Measurements from ENCODE around the gene MTIF2.
"Not testable (repeated sequence)": the region's sequence is repeated elsewhere in the genome, so short reads cannot be mapped to it uniquely, and the experiment has no call there.

Gene MTIF2

DNA sequence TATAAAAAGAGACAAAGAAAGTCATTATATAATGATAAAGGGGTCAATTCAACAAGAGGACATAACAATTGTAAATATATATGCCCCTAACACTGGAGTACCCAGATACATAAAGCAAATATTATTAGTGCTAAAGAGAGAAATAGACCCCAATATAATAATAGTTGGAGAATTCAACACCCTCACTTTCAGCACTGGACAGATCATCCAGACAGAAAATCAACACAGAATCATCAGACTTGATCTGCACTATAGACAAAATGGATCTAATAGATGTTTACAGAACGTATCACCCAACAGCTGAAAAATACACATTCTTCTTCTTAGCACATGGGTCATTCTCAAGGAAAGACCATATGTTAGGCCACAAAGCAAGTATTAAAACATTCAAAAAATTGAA, 68.6 kb downstream of the MTIF2 start:
- DNase-seq (ENCODE audit: low spot score): no peak
- TF ChIP-seq CTCF (conservative IDR thresholded peaks at IDR 0.05; ENCODE audit: low read depth): no peak
- ChIA-PET POLR2A (ENCODE audit: low non-redundant PET) (no interaction called here), CTCF (no interaction called here)
- no peak overlapping the region for H3K27ac ChIP-seq

DNA sequence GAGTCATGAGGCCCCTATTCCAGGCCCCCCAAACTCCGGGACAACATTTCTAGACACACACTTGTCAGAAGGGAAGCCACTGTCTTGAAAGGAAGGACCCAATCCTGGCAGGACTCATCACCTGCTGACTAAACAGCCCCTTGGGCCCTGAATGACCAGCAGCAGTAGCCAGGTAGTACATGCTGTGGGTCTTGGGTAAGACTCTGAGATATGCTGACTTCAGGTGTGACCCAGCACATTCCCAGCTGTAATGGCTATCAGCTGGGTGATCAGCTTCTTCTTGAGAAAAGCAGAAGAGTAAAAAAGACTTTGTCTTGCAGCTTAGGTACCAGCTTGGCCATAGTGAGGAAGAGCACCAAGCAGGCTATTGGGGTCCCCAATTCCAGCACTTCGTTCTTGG, 72.5 kb downstream of the MTIF2 start:
- CTCF ChIA-PET: no interaction called here

GRCh38 chr2:55191888-55192287, 77.1 kb downstream of the MTIF2 start:
- DNase-seq (ENCODE audit: low spot score); POLR2A ChIA-PET (ENCODE audit: low non-redundant PET); H3K27ac ChIP-seq; CTCF ChIA-PET: not testable (repeated sequence)

More for the DNA sequence above, 72.5 kb downstream of the MTIF2 start:
- POLR2A ChIA-PET (ENCODE audit: low non-redundant PET): no interaction called here
- no peak overlapping the region for H3K27ac ChIP-seq
- DNase-seq (ENCODE audit: low spot score): no peak
- no peak for TF ChIP-seq CTCF (conservative IDR thresholded peaks at IDR 0.05; ENCODE audit: low read depth)

DNA sequence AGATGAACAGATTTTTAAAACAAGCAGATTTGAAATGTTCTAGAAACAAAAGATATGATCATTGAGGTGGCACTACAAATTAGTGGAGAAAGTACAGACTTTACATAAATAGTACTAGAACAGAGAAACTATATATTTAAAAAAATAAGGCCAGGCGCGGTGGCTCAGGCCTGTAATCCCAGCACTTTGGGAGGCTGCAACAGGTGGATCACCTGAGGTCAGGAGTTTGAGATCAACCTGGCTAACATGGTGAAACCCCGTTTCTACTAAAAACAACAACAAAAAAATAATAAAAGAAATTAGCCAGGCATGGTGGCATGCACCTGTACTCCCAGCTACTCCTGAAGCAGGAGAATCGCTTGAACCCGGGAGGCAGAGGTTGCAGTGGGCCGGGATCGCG, 82.2 kb downstream of the MTIF2 start:
- CTCF ChIA-PET: interaction anchor here (1.0 kb wide), 1 partner anchor 20 kb away, joined by 5 read pairs; no protein-coding TSS in a partner anchor

More for the DNA sequence above, 82.2 kb downstream of the MTIF2 start:
- DNase-seq (ENCODE audit: low spot score); H3K27ac ChIP-seq; POLR2A ChIA-PET (ENCODE audit: low non-redundant PET): not testable (repeated sequence)

Data from RWPE1 (cell line).